T-helper 1 cell treated with Interleukin-12 subunit alpha and Interleukin-12 subunit beta and Interleukin-4 antibody, amounts not matched to agents 30 ng/mL and 1 ng/mL, for 36 hours (primary cell): Measurements from ENCODE around the gene SBSN. TPM values are rescaled to one million over a fixed set of nuclear protein-coding genes. Genes with fewer than 3 reads are reported as not detected.
"Not testable (repeated sequence)": the region's sequence is repeated elsewhere in the genome, so short reads cannot be mapped to it uniquely, and the experiment has no call there.

ENCODE experiments used
- intact Hi-C: fragments of 100-400 bp; cut with micrococcal nuclease; formaldehyde crosslinking; loops from one replicate; pipeline ENCODE4 v1.15.1; 2024
- total RNA-seq: library from RNA; stranded (reverse); gene quantifications from 2 replicates; pipeline ENCODE4 v1.2.3, GENCODE V29; 2022

The SBSN gene
- total RNA-seq, 1 donor from 2014 or later, result not detected

- intact Hi-C loops, result no loop called here
Observed at GRCh38 chr19:35478794-35479677, 49.1 kb downstream of the SBSN start.

GRCh38 chr19:35476149-35476548 is 52.0 kb downstream of the SBSN start:
- intact Hi-C loops, result no loop called here

GRCh38 chr19:35474594-35474993 is 53.5 kb downstream of the SBSN start:
- intact Hi-C loops, result not testable (repeated sequence)

DNA sequence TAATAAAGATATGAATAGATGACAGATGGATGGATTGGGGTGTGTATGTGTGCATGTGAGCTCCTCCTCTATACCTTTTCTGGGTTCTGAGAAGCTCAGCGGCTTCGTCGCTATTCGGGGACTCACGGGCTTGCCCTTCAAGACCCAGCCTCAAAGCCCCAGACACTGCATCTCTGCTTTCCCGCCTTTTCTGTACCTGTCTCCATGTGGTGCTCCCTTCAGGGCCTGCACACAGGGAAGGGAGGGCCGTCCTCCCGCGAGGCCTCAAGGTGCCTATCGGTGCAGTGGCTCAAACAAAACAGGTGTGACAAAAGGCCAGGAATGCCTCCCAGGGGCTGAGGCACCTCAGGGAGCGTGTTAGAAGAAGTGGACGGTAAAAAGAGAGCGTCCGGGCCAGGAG is 54.0 kb downstream of the SBSN start:
- intact Hi-C loops, result no loop called here

Other genes with a start within 250 kb of the SBSN start
- 0.51 and 0.54 TPM in 2 replicates for gene HAMP, start 245.8 kb downstream of the SBSN start, total RNA-seq
- 0.32 TPM in 1 of 2 replicates, not detected in the other for gene MAG, start 236.2 kb downstream of the SBSN start, total RNA-seq
- gene CD22, start 199.1 kb downstream of the SBSN start, total RNA-seq, result 2.4 and 3.2 TPM in 2 replicates
- 0.07 and 0.17 TPM in 2 replicates for gene FFAR1, start 180.4 kb downstream of the SBSN start, total RNA-seq
- 0.17 and 0.25 TPM in 2 replicates for gene FFAR3, start 169.9 kb downstream of the SBSN start, total RNA-seq
- gene GPR42, start 157.2 kb downstream of the SBSN start, total RNA-seq, result 0.17 and 0.27 TPM in 2 replicates
- gene FFAR2, start 80.1 kb downstream of the SBSN start, total RNA-seq, result not detected in 2 replicates
- not detected in 2 replicates for gene KRTDAP, start 37.8 kb downstream of the SBSN start, total RNA-seq
- not detected in 2 replicates for gene DMKN, start 14.7 kb downstream of the SBSN start, total RNA-seq
- not detected in 2 replicates for gene GAPDHS, start 5.1 kb upstream of the SBSN start, total RNA-seq
- gene TMEM147, start 17.3 kb upstream of the SBSN start, total RNA-seq, result 55.0 and 60.2 TPM in 2 replicates
- gene ATP4A, start 35.3 kb upstream of the SBSN start, total RNA-seq, result not detected in 2 replicates
- not detected in 2 replicates for gene PMIS2, start 57.9 kb upstream of the SBSN start, total RNA-seq
- 39.7 and 41.3 TPM in 2 replicates for gene HAUS5, start 84.4 kb upstream of the SBSN start, total RNA-seq
- gene RBM42, start 100.7 kb upstream of the SBSN start, total RNA-seq, result 112 and 114 TPM in 2 replicates
- gene ETV2, start 113.4 kb upstream of the SBSN start, total RNA-seq, result 0.59 TPM in 1 of 2 replicates, not detected in the other
- gene COX6B1, start 120.0 kb upstream of the SBSN start, total RNA-seq, result 450 and 452 TPM in 2 replicates
- 0.27 and 0.56 TPM in 2 replicates for gene UPK1A, start 138.2 kb upstream of the SBSN start, total RNA-seq
- 54.9 and 59.2 TPM in 2 replicates for gene ZBTB32, start 176.2 kb upstream of the SBSN start, total RNA-seq
- gene KMT2B, start 189.7 kb upstream of the SBSN start, total RNA-seq, result 64.0 and 72.8 TPM in 2 replicates
- 88.5 and 88.8 TPM in 2 replicates for gene IGFLR1, start 214.1 kb upstream of the SBSN start, total RNA-seq
- gene U2AF1L4, start 217.1 kb upstream of the SBSN start, total RNA-seq, result 33.7 and 35.2 TPM in 2 replicates
- 55.7 and 63.1 TPM in 2 replicates for gene PSENEN, start 217.3 kb upstream of the SBSN start, total RNA-seq
- 15.0 and 15.5 TPM in 2 replicates for gene LIN37, start 220.3 kb upstream of the SBSN start, total RNA-seq
- not detected in 2 replicates for gene HSPB6, start 228.7 kb upstream of the SBSN start, total RNA-seq
- gene PROSER3, start 229.9 kb upstream of the SBSN start, total RNA-seq, result 51.4 and 55.9 TPM in 2 replicates
- gene ARHGAP33, start 247.3 kb upstream of the SBSN start, total RNA-seq, result 43.7 and 55.9 TPM in 2 replicates